Stimulated activated CD4-positive, alpha-beta T cell treated with anti-CD3 and anti-CD28 coated beads, Interleukin-12 subunit alpha, Interleukin-12 subunit beta, amount 100 ng/mL, for 4 hours (primary cell): ENCODE results near the gene PRDM1.
"Not testable (repeated sequence)": the region's sequence is repeated elsewhere in the genome, so short reads cannot be mapped to it uniquely, and the experiment has no call there.

Source experiments
- DNase-seq: peaks from one replicate; pipeline ENCODE4 v3.0.0-alpha.2; 2020

Gene PRDM1

GRCh38 chr6:106142876-106143431 lies 56.8 kb downstream of the PRDM1 start:
- DNase-seq: no peak

- no peak for DNase-seq
Observed at GRCh38 chr6:106143665-106144064, 57.5 kb downstream of the PRDM1 start.

- no peak for DNase-seq
Observed at GRCh38 chr6:106145144-106145543, 59.0 kb downstream of the PRDM1 start.

- no peak for DNase-seq
Observed at GRCh38 chr6:106145741-106146227, 59.6 kb downstream of the PRDM1 start.

- no peak for DNase-seq
Observed at GRCh38 chr6:106146852-106147351, 60.8 kb downstream of the PRDM1 start.

GRCh38 chr6:106147476-106147875 lies 61.3 kb downstream of the PRDM1 start:
- DNase-seq: no peak

GRCh38 chr6:106149472-106150069 lies 63.4 kb downstream of the PRDM1 start:
- no peak for DNase-seq

GRCh38 chr6:106152476-106152875 lies 66.3 kb downstream of the PRDM1 start:
- DNase-seq: not testable (repeated sequence)

- DNase-seq: no peak
Observed at GRCh38 chr6:106152952-106153351, 66.8 kb downstream of the PRDM1 start.

GRCh38 chr6:106154326-106154725 lies 68.2 kb downstream of the PRDM1 start:
- no peak for DNase-seq

GRCh38 chr6:106155219-106155830 lies 69.2 kb downstream of the PRDM1 start:
- no peak for DNase-seq

- DNase-seq: no peak
Observed at GRCh38 chr6:106156413-106156812, 70.3 kb downstream of the PRDM1 start.

GRCh38 chr6:106156863-106157262 lies 70.7 kb downstream of the PRDM1 start:
- no peak for DNase-seq

- no peak for DNase-seq
Observed at GRCh38 chr6:106158816-106159215, 72.7 kb downstream of the PRDM1 start.
